ENCODE results near the gene CA10.

The CA10 gene

GRCh38 chr17:51745993-51746392 is 412.5 kb downstream of the CA10 start:
- TF ChIP-seq, protein P1, sequence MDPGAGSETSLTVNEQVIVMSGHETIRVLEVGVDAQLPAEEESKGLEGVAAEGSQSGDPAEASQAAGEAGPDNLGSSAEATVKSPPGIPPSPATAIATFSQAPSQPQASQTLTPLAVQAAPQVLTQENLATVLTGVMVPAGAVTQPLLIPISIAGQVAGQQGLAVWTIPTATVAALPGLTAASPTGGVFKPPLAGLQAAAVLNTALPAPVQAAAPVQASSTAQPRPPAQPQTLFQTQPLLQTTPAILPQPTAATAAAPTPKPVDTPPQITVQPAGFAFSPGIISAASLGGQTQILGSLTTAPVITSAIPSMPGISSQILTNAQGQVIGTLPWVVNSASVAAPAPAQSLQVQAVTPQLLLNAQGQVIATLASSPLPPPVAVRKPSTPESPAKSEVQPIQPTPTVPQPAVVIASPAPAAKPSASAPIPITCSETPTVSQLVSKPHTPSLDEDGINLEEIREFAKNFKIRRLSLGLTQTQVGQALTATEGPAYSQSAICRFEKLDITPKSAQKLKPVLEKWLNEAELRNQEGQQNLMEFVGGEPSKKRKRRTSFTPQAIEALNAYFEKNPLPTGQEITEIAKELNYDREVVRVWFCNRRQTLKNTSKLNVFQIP (CRISPR knock-in tag; IDR thresholded peaks at IDR 0.05; ENCODE audit: borderline replicate concordance, low read depth), result no peak
- TF ChIP-seq ZNF8 (CRISPR knock-in tag; IDR thresholded peaks at IDR 0.05) (no peak), BACH2 (CRISPR knock-in tag; IDR thresholded peaks at IDR 0.05; ENCODE audit: borderline replicate concordance) (peak; percentile 12; the same call in 1 of the 2 replicates), TCF4 (CRISPR knock-in tag; IDR thresholded peaks at IDR 0.05; ENCODE audit: borderline replicate concordance) (peak; percentile 64; the same call in 1 of the 2 replicates), ESRRG (CRISPR knock-in tag; IDR thresholded peaks at IDR 0.05) (peak; percentile 13; the same call in 1 of the 2 replicates)
- TF ChIP-seq, protein P2, sequence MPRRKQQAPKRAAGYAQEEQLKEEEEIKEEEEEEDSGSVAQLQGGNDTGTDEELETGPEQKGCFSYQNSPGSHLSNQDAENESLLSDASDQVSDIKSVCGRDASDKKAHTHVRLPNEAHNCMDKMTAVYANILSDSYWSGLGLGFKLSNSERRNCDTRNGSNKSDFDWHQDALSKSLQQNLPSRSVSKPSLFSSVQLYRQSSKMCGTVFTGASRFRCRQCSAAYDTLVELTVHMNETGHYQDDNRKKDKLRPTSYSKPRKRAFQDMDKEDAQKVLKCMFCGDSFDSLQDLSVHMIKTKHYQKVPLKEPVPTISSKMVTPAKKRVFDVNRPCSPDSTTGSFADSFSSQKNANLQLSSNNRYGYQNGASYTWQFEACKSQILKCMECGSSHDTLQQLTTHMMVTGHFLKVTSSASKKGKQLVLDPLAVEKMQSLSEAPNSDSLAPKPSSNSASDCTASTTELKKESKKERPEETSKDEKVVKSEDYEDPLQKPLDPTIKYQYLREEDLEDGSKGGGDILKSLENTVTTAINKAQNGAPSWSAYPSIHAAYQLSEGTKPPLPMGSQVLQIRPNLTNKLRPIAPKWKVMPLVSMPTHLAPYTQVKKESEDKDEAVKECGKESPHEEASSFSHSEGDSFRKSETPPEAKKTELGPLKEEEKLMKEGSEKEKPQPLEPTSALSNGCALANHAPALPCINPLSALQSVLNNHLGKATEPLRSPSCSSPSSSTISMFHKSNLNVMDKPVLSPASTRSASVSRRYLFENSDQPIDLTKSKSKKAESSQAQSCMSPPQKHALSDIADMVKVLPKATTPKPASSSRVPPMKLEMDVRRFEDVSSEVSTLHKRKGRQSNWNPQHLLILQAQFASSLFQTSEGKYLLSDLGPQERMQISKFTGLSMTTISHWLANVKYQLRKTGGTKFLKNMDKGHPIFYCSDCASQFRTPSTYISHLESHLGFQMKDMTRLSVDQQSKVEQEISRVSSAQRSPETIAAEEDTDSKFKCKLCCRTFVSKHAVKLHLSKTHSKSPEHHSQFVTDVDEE (CRISPR knock-in tag; IDR thresholded peaks at IDR 0.05), result peak; percentile 62
- ATAC-seq, result no peak

DNA sequence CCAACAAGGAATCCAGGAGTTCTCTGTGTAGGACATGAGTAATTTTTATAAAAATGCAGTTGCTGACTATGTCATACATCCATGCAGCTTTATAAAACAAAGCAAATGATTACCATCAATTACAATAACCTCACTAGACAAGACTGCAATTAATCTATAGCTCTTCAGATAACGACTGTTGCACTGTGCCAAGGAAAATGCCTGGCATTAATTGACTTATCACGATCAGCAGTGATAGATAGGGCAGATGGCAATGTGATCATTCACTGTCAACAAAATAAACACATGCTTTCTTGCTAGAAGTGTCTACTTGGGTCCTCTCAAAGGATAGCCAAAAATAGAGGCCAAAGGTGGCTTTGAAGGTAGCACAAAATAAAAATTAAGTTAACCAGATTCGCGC is 415.0 kb downstream of the CA10 start:
- TF ChIP-seq, protein P3, sequence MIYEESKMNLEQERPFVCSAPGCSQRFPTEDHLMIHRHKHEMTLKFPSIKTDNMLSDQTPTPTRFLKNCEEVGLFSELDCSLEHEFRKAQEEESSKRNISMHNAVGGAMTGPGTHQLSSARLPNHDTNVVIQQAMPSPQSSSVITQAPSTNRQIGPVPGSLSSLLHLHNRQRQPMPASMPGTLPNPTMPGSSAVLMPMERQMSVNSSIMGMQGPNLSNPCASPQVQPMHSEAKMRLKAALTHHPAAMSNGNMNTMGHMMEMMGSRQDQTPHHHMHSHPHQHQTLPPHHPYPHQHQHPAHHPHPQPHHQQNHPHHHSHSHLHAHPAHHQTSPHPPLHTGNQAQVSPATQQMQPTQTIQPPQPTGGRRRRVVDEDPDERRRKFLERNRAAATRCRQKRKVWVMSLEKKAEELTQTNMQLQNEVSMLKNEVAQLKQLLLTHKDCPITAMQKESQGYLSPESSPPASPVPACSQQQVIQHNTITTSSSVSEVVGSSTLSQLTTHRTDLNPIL (CRISPR knock-in tag; IDR thresholded peaks at IDR 0.05; ENCODE audit: low read depth), result peak; percentile 45; the same call in 1 of the 2 replicates
- TF ChIP-seq CSRNP3 (CRISPR knock-in tag; IDR thresholded peaks at IDR 0.05) (peak; percentile 73; the same call in 1 of the 2 replicates), ISL1 (CRISPR knock-in tag; IDR thresholded peaks at IDR 0.05) (peak; percentile 92), ESRRG (CRISPR knock-in tag; IDR thresholded peaks at IDR 0.05) (no peak), ARNTL (CRISPR knock-in tag; IDR thresholded peaks at IDR 0.05; ENCODE audit: borderline replicate concordance, low read depth) (no peak), BACH2 (CRISPR knock-in tag; IDR thresholded peaks at IDR 0.05; ENCODE audit: borderline replicate concordance) (no peak), ZC3H10 (CRISPR knock-in tag; IDR thresholded peaks at IDR 0.05) (no peak), GLIS3 (CRISPR knock-in tag; IDR thresholded peaks at IDR 0.05) (no peak), ZFP30 (CRISPR knock-in tag; IDR thresholded peaks at IDR 0.05) (no peak), ZNF8 (CRISPR knock-in tag; IDR thresholded peaks at IDR 0.05) (peak; percentile 24; the same call in 1 of the 2 replicates), ZNF565 (CRISPR knock-in tag; conservative IDR thresholded peaks at IDR 0.05; ENCODE audit: low read depth) (no peak), CSDC2 (CRISPR knock-in tag; IDR thresholded peaks at IDR 0.05) (no peak), TCF4 (CRISPR knock-in tag; IDR thresholded peaks at IDR 0.05; ENCODE audit: borderline replicate concordance) (peak; percentile 72; the same call in 1 of the 2 replicates), TOX (CRISPR knock-in tag; IDR thresholded peaks at IDR 0.05; ENCODE audit: borderline replicate concordance) (no peak), ZFP3 (CRISPR knock-in tag; IDR thresholded peaks at IDR 0.05) (0 out of 2 replicates have a peak, but pooled peaks have one; percentile 54), PATZ1 (CRISPR knock-in tag; IDR thresholded peaks at IDR 0.05; ENCODE audit: borderline replicate concordance) (no peak)
- TF ChIP-seq, protein P2 (CRISPR knock-in tag; IDR thresholded peaks at IDR 0.05), result peak; percentile 87
- TF ChIP-seq, protein P1 (CRISPR knock-in tag; IDR thresholded peaks at IDR 0.05; ENCODE audit: borderline replicate concordance, low read depth), result no peak; the same call in 1 of the 2 replicates
- no peak for ATAC-seq
